SK-N-SH (cell line): ENCODE data around the gene PRPH. TPM values are rescaled to one million over a fixed set of nuclear protein-coding genes. Genes with fewer than 3 reads are reported as not detected.
"Not testable (repeated sequence)": the region's sequence is repeated elsewhere in the genome, so short reads cannot be mapped to it uniquely, and the experiment has no call there.

Experiments used
- CTCF ChIA-PET: fragments of 300-600, 350-600 bp; formaldehyde crosslinking; extraction: SDS; loops from one replicate; lab custom pipeline; 2021; lab: Yijun Ruan, JAX
- POLR2A ChIA-PET: fragments of 350-600 bp; sonication (Branson Sonifier 250); formaldehyde crosslinking; extraction: SDS; loops from one replicate; lab custom pipeline; 2020; ENCODE audit warnings: antibody characterized with exemption, inconsistent platforms; lab: Yijun Ruan, JAX
- DNase-seq: peaks from one replicate; pipeline ENCODE4 v3.0.0; 2012
- H2AFZ ChIP-seq: fragments of 200-600 bp; sonication (generic); 2 replicates; pipeline ENCODE4 v1.8.1; 2016; ENCODE audit warnings: antibody characterized with exemption, mild to moderate bottlenecking, low read depth
- H3F3A ChIP-seq: fragments of 200-600 bp; sonication (generic); replicated peaks from 2 replicates; pipeline ENCODE3; 2016; ENCODE audit warnings: antibody characterized with exemption, mild to moderate bottlenecking; ENCODE audit not compliant: insufficient read depth
- H3K27ac ChIP-seq, 2 experiments: fragments of 200-500 bp in 1 of 2; fragments of 200-600 bp in 1 of 2; sonication (Bioruptor generic) in 1 of 2; sonication (generic), shearing (Covaris generic) in 1 of 2; 2 replicates each; pipeline versions ENCODE4 v1.5.1 to v1.6.1; 2014 to 2016; ENCODE audit warnings: low read depth in 2 of 2, inconsistent platforms in 1 of 2, low read length in 1 of 2, mild to moderate bottlenecking in 1 of 2, mixed read lengths in 1 of 2
- H3K27me3 ChIP-seq: fragments of 200-600 bp; sonication (generic), shearing (Covaris generic); 2 replicates; pipeline ENCODE4 v1.6.1; 2016; ENCODE audit warnings: mixed run types; ENCODE audit not compliant: insufficient read depth
- H3K36me3 ChIP-seq, 2 experiments: fragments of 200-500 bp in 1 of 2; fragments of 200-600 bp in 1 of 2; sonication (Bioruptor generic) in 1 of 2; sonication (generic) in 1 of 2; replicated peaks in 1 of 2; 2 replicates each; pipeline versions ENCODE3 to v1.5.1; 2014 to 2016; ENCODE audit warnings: low read length in 1 of 2, mild to moderate bottlenecking in 1 of 2; ENCODE audit not compliant: insufficient read depth in 2 of 2, control insufficient read depth in 1 of 2
- H3K4me1 ChIP-seq, 2 experiments: fragments of 200-500 bp in 1 of 2; fragments of 200-600 bp in 1 of 2; sonication (Bioruptor generic) in 1 of 2; sonication (generic), shearing (Covaris generic) in 1 of 2; 2 replicates each; pipeline versions ENCODE4 v1.5.1 to v1.6.1; 2014 to 2016; ENCODE audit warnings: low read depth in 1 of 2, low read length in 1 of 2, mixed run types in 1 of 2; ENCODE audit not compliant: insufficient read depth in 2 of 2, control insufficient read depth in 1 of 2
- H3K4me2 ChIP-seq: fragments of 200-600 bp; sonication (generic), shearing (Covaris generic); 2 replicates; pipeline ENCODE4 v1.6.1; 2017; ENCODE audit warnings: mixed run types
- H3K4me3 ChIP-seq, 2 experiments: fragments of 200-500 bp in 1 of 2; fragments of 200-600 bp in 1 of 2; sonication (Bioruptor generic) in 1 of 2; sonication (generic), shearing (Covaris generic) in 1 of 2; 2 replicates each; pipeline versions ENCODE4 v1.5.1 to v1.8.1; 2014 to 2016; ENCODE audit warnings: low read depth in 2 of 2, inconsistent platforms in 1 of 2, low read length in 1 of 2, mild to moderate bottlenecking in 1 of 2, mixed read lengths in 1 of 2, moderate library complexity in 1 of 2
- H3K79me2 ChIP-seq: fragments of 200-600 bp; sonication (generic); 2 replicates; pipeline ENCODE4 v1.8.1; 2017; ENCODE audit warnings: mild to moderate bottlenecking; ENCODE audit not compliant: insufficient read depth
- H3K9ac ChIP-seq: fragments of 200-600 bp; sonication (generic); 2 replicates; pipeline ENCODE4 v1.6.1; 2017; ENCODE audit warnings: mixed run types
- H3K9me2 ChIP-seq: fragments of 200-600 bp; sonication (generic); 2 replicates; pipeline ENCODE4 v1.6.1; 2017; ENCODE audit warnings: mixed run types
- H3K9me3 ChIP-seq: fragments of 200-600 bp; sonication (generic); 2 replicates; pipeline ENCODE4 v1.6.1; 2017; ENCODE audit warnings: mixed run types, mild to moderate bottlenecking, moderate library complexity
- H4K20me1 ChIP-seq: fragments of 200-600 bp; sonication (generic); 2 replicates; pipeline ENCODE4 v1.6.1; 2017; ENCODE audit warnings: mild to moderate bottlenecking, mixed run types; ENCODE audit not compliant: insufficient read depth
- EP300 ChIP-seq, 2 experiments: IDR thresholded peaks; 2 replicates each; pipeline versions ENCODE4 v1.4.0 to v1.6.1; 2012; ENCODE audit warnings: borderline replicate concordance in 1 of 2, low read depth in 1 of 2, low read length in 1 of 2
- EZH2phosphoT487 ChIP-seq: fragments of 200-600 bp; sonication (generic); IDR thresholded peaks from 2 replicates; pipeline ENCODE4 v1.6.1; 2017; ENCODE audit warnings: low read depth, mixed run types, mild to moderate bottlenecking, antibody characterized with exemption, moderate library complexity, borderline replicate concordance
- FOXJ3 ChIP-seq: sonication (generic); formaldehyde crosslinking; IDR thresholded peaks from 2 replicates; pipeline ENCODE4 v1.5.1; 2020; ENCODE audit warnings: mild to moderate bottlenecking, missing genetic modification reagents
- GABPA ChIP-seq: IDR thresholded peaks from 2 replicates; pipeline ENCODE4 v1.4.0; 2012; ENCODE audit warnings: low read depth, mild to moderate bottlenecking
- GATA2 ChIP-seq: sonication (generic); formaldehyde crosslinking; IDR thresholded peaks from 2 replicates; pipeline ENCODE4 v1.5.0; 2020; ENCODE audit warnings: mild to moderate bottlenecking, missing genetic modification reagents
- JUND ChIP-seq: IDR thresholded peaks from 2 replicates; pipeline ENCODE4 v1.4.0; 2012
- MXI1 ChIP-seq: IDR thresholded peaks from 2 replicates; pipeline ENCODE4 v1.6.1; 2012; ENCODE audit warnings: mild to moderate bottlenecking, low read depth, low read length, improper control_type of control experiment
- NFIC ChIP-seq: IDR thresholded peaks from 2 replicates; pipeline ENCODE4 v1.4.0; 2012; ENCODE audit warnings: borderline replicate concordance
- NRF1 ChIP-seq: IDR thresholded peaks from 2 replicates; pipeline ENCODE4 v1.6.1; 2012; ENCODE audit warnings: low read depth, mild to moderate bottlenecking, low read length
- POLR2AphosphoS5 ChIP-seq: IDR thresholded peaks from 2 replicates; pipeline ENCODE4 v1.6.1; 2012; ENCODE audit warnings: low read depth, low read length
- RAD21 ChIP-seq: IDR thresholded peaks from 2 replicates; pipeline ENCODE4 v1.6.1; 2012; ENCODE audit warnings: mild to moderate bottlenecking, low read length
- RFX5 ChIP-seq: IDR thresholded peaks from 2 replicates; pipeline ENCODE4 v1.6.1; 2012; ENCODE audit warnings: mild to moderate bottlenecking, improper control_type of control experiment, low read length
- SIN3A ChIP-seq: IDR thresholded peaks from 2 replicates; pipeline ENCODE4 v1.6.1; 2012; ENCODE audit warnings: low read depth, mild to moderate bottlenecking, low read length, moderate library complexity, borderline replicate concordance
- SMC3 ChIP-seq: IDR thresholded peaks from 2 replicates; pipeline ENCODE4 v1.6.1; 2012; ENCODE audit warnings: low read depth, low read length, improper control_type of control experiment
- TAF1 ChIP-seq: IDR thresholded peaks from 2 replicates; pipeline ENCODE4 v1.6.1; 2012; ENCODE audit warnings: low read depth, mild to moderate bottlenecking, low read length, moderate library complexity, borderline replicate concordance
- TCF12 ChIP-seq: IDR thresholded peaks from 2 replicates; pipeline ENCODE4 v1.4.0; 2012
- WGBS: methylation state at CpG from one replicate; pipeline ENCODE4 v1.1.6; 2017; ENCODE audit warnings: low lambda C conversion rate; 5-methylcytosine and 5-hydroxymethylcytosine counted together
- polyA plus RNA-seq, 3 experiments: library from polyadenylated mRNA; depleted of rRNA; stranded (reverse); fragments of >200 nt; gene quantifications; 2 replicates each; pipeline ENCODE4 v1.2.3, GENCODE V29; 2012
- TF ChIP-seq, protein P1 (sequence below): IDR thresholded peaks from 2 replicates; pipeline ENCODE4 v1.4.0; 2012; ENCODE audit warnings: low read depth, borderline replicate concordance
- TF ChIP-seq, protein P2 (sequence below): IDR thresholded peaks from 2 replicates; pipeline ENCODE4; 2012

Gene PRPH
- polyA plus RNA-seq, 1 of the 3 experiments (the other 2 are of a cell fraction) = 1.9 TPM

DNA sequence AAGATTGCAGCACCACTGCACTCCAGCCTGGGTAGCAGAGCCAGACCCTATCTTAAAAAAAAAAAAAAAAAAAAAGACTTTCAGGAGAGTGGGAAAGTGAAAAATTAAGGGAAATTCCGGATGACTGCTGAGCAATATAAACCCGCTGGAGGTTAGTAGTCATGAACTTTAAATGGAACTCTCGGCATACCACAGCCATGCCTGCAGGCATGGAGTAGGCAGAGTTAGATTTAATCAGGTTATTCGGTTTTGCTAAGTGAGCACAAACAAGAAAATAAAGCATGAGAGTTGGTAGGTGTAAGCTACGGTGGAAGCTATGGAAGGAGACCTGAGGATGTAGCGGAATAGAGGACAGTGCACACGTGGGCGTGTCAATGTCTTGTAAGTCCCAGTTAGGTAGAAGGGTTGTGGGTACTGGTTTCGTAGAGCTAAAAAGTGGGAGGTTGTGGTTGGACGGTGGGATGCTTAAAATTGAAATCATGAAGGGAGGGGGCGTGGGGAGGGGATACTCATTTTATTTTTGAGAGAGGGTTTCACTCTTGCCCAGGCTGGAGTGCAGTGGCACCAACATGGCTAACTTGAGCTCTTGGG lies 41.8 kb upstream of the PRPH start:
- CTCF ChIA-PET = interaction anchor here (0.9 to 1.9 kb wide), 6 partner anchors 11 to 165 kb away, joined by 3 to 7 read pairs (median 4); partner anchors contain the start of gene C1QL4
- H3K27ac ChIP-seq = no peak overlapping the region
- no peaks in the 10 kb centered on the region for H3K36me3 ChIP-seq
- POLR2A ChIA-PET = no interaction called here
- H2AFZ ChIP-seq = peak overlapping the region; percentile 76; the same call in 1 of the 2 replicates
- H3K9ac ChIP-seq = no peak overlapping the region
- no peak for TF ChIP-seq POLR2AphosphoS5
- no peak for TF ChIP-seq GABPA
- TF ChIP-seq, protein P1, sequence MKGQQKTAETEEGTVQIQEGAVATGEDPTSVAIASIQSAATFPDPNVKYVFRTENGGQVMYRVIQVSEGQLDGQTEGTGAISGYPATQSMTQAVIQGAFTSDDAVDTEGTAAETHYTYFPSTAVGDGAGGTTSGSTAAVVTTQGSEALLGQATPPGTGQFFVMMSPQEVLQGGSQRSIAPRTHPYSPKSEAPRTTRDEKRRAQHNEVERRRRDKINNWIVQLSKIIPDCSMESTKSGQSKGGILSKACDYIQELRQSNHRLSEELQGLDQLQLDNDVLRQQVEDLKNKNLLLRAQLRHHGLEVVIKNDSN = no peak
- TF ChIP-seq, protein P2, sequence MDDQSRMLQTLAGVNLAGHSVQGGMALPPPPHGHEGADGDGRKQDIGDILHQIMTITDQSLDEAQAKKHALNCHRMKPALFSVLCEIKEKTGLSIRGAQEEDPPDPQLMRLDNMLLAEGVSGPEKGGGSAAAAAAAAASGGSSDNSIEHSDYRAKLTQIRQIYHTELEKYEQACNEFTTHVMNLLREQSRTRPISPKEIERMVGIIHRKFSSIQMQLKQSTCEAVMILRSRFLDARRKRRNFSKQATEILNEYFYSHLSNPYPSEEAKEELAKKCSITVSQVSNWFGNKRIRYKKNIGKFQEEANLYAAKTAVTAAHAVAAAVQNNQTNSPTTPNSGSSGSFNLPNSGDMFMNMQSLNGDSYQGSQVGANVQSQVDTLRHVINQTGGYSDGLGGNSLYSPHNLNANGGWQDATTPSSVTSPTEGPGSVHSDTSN = no peak
- no peak for TF ChIP-seq NRF1
- no peak for TF ChIP-seq EZH2phosphoT487
- TF ChIP-seq, all 33 proteins: peak for 0
- Histone ChIP-seq H3K9me3 (no peaks in the 10 kb centered on the region), H3K79me2 (no peaks in the 10 kb centered on the region), H3F3A (no peaks in the 10 kb centered on the region), H4K20me1 (no peaks in the 10 kb centered on the region), H3K9me2 (no peaks in the 10 kb centered on the region), H3K4me3 (no peak overlapping the region), H3K4me2 (no peak overlapping the region), H3K27me3 (no peaks in the 10 kb centered on the region), H3K4me1 (no peaks in the 10 kb centered on the region; a peak in 1 of 4 replicates)
- DNase-seq = no peak
- 71% methylated on average over 11 of the region's 11 CpGs for WGBS

DNA sequence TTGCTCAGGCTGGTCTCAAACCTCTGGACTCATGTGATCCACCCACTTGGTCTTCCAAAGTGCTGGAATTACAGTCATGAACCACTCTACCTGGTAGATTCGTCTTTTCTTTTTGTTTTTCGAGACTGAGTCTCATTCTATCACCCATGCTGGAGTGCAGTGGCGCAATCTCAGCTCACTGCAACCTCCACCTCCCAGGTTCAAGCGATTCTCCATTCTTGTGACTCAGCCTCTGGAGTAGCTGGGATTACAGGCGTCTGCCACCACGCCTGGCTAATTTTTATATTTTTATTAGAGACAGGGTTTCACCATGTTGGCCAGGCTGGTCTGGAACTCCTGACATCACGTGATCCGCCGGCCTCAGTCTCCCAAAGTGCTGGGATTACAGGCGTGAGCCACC lies 39.5 kb upstream of the PRPH start:
- H3K27me3 ChIP-seq, H3K4me3 ChIP-seq, H3K36me3 ChIP-seq, H3K9me2 ChIP-seq, H3K4me2 ChIP-seq, H4K20me1 ChIP-seq, H2AFZ ChIP-seq, H3K4me1 ChIP-seq, H3K9ac ChIP-seq, H3K27ac ChIP-seq, DNase-seq, H3K79me2 ChIP-seq, H3K9me3 ChIP-seq, POLR2A ChIA-PET: not testable (repeated sequence)
- 88% methylated on average over 10 of the region's 10 CpGs for WGBS
- CTCF ChIA-PET = interaction anchor here (0.9 to 1.6 kb wide), 5 partner anchors 15 to 126 kb away, joined by 3 to 6 read pairs (median 4); no protein-coding TSS in a partner anchor
- peaks cover 15% of the 10 kb centered on the region for H3F3A ChIP-seq

DNA sequence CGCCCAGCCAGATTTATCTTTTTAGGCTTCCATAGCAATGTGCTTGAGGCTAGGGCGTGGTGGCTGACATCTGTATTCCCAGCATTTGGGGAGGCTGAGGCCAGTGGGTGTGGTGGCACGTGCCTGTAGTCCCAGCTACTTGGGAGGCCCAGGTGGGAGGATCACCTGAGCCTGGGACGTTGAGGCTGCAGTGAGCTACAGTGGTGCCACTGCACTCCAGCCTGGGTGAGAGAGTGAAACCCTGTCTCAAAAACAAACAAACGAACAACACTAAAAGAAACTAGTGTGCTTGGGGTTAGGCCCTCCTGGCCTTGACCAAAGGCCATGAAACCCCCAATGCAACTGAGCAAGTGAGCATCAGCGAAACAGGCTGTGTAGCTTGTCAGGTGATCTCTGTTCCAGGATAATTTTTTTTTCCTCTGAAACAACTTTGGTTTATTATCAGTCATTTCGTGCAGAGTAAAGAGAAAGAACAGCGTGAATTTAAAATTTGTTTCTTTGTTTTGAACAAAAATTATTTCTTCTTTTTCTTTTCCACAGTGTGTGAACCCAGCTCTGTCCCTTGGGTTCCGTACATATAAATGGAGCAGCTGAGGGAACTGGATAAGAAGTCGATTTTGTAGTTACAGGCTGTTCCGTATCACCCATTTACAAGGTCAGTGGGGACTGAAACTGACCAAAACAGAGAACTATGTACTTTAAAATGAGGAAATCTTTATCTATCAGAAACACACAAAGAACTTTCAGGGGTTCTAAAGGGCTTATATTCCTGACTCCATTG lies 38.9 kb upstream of the PRPH start:
- Histone ChIP-seq H3K9ac (no peak overlapping the region), H3K4me3 (no peak overlapping the region), H3K27ac (no peak overlapping the region), H3K4me2 (no peak overlapping the region), H3K4me1 (peaks cover 0 to 4% of the 10 kb centered on the region in 2 experiments; a peak in 2 of 4 replicates), H3K79me2 (no peaks in the 10 kb centered on the region), H3F3A (peaks cover 16% of the 10 kb centered on the region), H3K27me3 (no peaks in the 10 kb centered on the region), H2AFZ (0 out of 2 replicates have a peak overlapping the region, but pooled peaks have one; percentile 40), H3K9me2 (no peaks in the 10 kb centered on the region), H3K36me3 (no peaks in the 10 kb centered on the region), H3K9me3 (no peaks in the 10 kb centered on the region), H4K20me1 (no peaks in the 10 kb centered on the region)
- ChIA-PET CTCF (interaction anchor here (0.9 to 1.6 kb wide), 5 partner anchors 14 to 126 kb away, joined by 3 to 6 read pairs (median 4); no protein-coding TSS in a partner anchor), POLR2A (no interaction called here)
- no peak for DNase-seq
- WGBS = 89% methylated on average over 11 of the region's 11 CpGs
- TF ChIP-seq RFX5 (no peak), TAF1 (no peak), JUND (no peak), POLR2AphosphoS5 (no peak), MXI1 (no peak), GATA2 (CRISPR knock-in tag) (no peak), EP300 (IDR thresholded peaks at IDR 0.05; ENCODE audit: borderline replicate concordance in 1 of 2, low read depth in 1 of 2, low read length in 1 of 2) (no peak), RAD21 (no peak), NRF1 (no peak), SIN3A (no peak), FOXJ3 (CRISPR knock-in tag) (no peak), TCF12 (no peak), SMC3 (no peak), NFIC (no peak)
- TF ChIP-seq, protein P1 = no peak
